GM20000 (cell line): ENCODE measurements around the gene CHRNA9.

Experiments
- DNase-seq: peaks from one replicate; pipeline ENCODE4 v3.0.0; 2012; ENCODE audit warnings: low spot score
- CTCF ChIP-seq: IDR thresholded peaks from 2 replicates; pipeline ENCODE4 v1.5.1; 2012; ENCODE audit warnings: mild to moderate bottlenecking, control low read depth; ENCODE audit errors: extremely low read depth, missing control alignments

Gene CHRNA9

GRCh38 chr4:40331101-40331745 is 3.9 kb upstream of the CHRNA9 start:
- DNase-seq = no peak

GRCh38 chr4:40331961-40332360 is 3.2 kb upstream of the CHRNA9 start:
- DNase-seq = no peak
- TF ChIP-seq CTCF = no peak

More at GRCh38 chr4:40331101-40331745, 3.9 kb upstream of the CHRNA9 start:
- no peak for TF ChIP-seq CTCF

GRCh38 chr4:40333921-40334352 is 1.2 kb upstream of the CHRNA9 start:
- DNase-seq = no peak
- no peak for TF ChIP-seq CTCF

- no peak for DNase-seq
- TF ChIP-seq CTCF = no peak
These were observed 377 bp downstream of the CHRNA9 start for GRCh38 chr4:40335525-40335894.

GRCh38 chr4:40337051-40337450 is 1.9 kb downstream of the CHRNA9 start:
- no peak for DNase-seq

GRCh38 chr4:40337523-40337922 is 2.4 kb downstream of the CHRNA9 start:
- DNase-seq = no peak

More at GRCh38 chr4:40337051-40337450, 1.9 kb downstream of the CHRNA9 start:
- no peak for TF ChIP-seq CTCF

GRCh38 chr4:40340030-40340429 is 4.9 kb downstream of the CHRNA9 start:
- TF ChIP-seq CTCF = no peak
- DNase-seq = no peak

More at GRCh38 chr4:40337523-40337922, 2.4 kb downstream of the CHRNA9 start:
- no peak for TF ChIP-seq CTCF
